HG03108 (cell line): ENCODE results near the gene GOLGA8K.
"Not testable (repeated sequence)": the region's sequence is repeated elsewhere in the genome, so short reads cannot be mapped to it uniquely, and the experiment has no call there.

Experiments
- ATAC-seq: cut with Tn5 transposase; IDR thresholded peaks from one replicate; pipeline ENCODE4 v1.9.1; 2021; ENCODE audit warnings: moderate library complexity; ENCODE audit not compliant: unreplicated experiment

GOLGA8K gene

DNA sequence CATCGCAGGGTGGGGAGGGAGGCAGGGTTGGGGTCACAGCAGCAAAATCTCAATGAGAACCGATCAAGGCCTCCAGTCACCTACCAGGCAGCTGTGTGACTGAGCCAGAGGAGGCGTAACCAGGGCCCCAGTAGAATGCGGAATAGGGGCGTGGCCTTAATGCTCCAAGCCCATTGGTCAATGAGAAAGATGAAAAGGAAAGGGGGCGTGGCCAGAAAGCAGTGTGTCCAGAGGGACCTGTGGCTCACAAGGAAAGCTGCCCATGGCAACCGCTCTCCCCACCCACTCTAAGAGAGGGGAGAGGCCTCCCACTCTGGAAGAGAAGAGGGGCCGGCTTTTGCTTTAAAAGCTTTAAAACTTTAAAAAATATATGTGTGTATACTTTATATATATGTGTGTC is at the start of gene GOLGA8K:
Gene GOLGA8K, minus strand, starts transcription at position 101 of the 400 bp plus-strand sequence. Its CDS starts 98 bp downstream, at position 3.
- not testable (repeated sequence) for ATAC-seq

DNA sequence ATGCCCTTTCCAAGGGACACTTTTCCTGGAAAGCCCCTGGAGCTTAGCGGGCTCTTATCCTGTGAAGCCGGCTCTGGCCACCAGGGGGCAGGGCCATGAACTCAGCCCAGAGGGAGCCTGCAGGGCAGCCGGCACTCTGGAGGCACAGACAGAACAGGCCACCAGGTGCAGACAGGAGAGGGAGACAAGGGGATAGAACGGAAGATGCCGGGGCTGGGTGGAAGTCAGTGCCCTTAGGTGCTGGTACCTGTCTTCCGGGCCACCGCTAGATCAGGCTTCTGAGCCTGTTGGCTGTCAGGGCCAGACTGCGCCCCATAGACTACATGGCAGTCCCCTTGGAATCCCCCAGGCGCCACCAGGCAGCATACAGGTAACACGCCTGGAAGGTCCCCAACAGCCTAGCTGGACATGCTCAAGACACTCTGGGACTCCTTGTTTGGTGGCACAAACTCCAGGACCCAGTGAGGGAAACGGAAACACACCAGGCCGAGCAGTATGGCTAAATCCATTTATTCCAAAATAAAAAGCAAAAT is 37.4 kb upstream of the GOLGA8K start:
- not testable (repeated sequence) for ATAC-seq

DNA sequence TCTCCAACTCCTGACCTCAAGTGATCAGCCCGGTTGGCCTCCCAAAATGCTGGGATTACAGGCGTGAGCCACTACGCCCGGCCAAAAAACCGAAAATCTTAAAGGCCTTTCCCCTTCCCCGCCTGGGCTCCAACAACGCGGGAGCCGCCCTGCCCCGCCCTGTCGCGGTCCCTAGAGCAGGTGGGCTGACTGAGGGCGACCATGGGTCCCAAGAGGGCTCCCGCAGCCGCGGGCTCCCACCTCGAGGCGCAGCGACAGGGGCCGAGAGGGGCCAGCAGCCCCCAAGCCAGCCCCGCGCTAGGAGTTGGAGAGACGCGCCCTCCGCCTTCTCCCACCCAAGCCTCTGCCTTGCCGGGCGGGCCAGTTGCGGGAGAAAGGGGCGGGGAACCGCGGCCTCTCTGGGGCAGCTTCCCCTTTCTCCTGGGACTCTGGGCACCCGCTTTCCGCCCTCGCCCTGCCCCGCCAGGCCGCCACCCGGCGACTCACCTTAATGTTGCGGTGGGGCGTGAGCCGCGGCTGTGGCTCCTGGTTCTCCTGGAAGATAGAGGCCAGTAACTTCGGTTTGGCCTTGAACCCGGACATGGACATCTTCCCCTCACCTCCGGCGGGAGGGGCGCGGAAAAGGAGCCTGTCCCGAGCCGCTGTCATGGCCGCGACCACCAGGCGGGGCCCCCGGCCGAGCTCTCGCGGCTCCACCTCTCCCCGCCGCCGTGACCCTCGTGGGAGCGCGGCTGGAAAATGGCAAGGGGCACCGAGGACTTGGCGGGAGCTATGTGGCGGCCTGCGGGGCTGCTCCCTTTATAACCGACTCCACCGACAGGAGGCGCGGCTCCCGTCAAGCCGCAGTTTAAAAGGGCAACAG is 31.2 kb upstream of the GOLGA8K start:
- ATAC-seq, result not testable (repeated sequence)

GRCh38 chr15:32427635-32428034 is 24.5 kb upstream of the GOLGA8K start:
- ATAC-seq, result not testable (repeated sequence)

DNA sequence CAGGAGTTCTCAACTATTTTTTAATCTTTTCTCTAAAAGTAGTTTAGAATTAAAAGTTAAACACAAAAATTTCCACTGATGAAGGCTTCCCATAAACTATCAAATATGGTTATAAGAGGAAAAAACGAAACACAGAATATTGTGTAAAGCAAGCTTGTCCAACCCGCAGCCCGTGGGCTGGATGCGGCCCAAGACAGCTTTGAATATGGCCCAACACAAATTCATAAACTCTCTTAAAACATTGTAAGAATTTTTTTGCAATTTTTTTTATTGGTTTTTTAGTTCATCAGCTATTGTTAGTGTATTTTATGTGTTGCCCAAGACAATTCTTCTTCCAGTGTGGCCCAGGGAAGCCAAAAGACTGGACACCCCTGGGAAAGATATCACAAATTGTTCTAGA is 23.4 kb upstream of the GOLGA8K start:
- ATAC-seq, result not testable (repeated sequence)

- not testable (repeated sequence) for ATAC-seq
Measured at GRCh38 chr15:32407903-32408302, 4.8 kb upstream of the GOLGA8K start.

DNA sequence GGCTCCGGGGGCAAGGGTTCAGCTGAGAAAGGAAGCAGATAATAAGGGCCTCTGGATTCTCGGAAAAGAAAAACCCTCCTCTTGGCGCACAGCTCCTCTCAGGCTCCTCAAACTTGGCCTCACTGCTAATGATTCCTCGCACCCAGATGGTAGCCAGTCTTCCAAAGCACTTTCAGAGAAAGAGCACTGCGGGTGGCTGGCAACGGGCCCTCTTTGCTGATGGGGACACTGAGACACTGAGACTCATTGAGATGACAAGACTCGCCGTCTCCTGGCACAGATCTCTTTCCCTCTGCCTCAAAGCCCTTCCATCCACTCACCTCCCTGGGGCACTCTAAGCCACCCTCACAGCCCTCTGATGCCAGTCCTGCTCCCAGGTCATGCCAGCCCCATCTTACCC is 6.6 kb downstream of the GOLGA8K start:
- ATAC-seq, result not testable (repeated sequence)

DNA sequence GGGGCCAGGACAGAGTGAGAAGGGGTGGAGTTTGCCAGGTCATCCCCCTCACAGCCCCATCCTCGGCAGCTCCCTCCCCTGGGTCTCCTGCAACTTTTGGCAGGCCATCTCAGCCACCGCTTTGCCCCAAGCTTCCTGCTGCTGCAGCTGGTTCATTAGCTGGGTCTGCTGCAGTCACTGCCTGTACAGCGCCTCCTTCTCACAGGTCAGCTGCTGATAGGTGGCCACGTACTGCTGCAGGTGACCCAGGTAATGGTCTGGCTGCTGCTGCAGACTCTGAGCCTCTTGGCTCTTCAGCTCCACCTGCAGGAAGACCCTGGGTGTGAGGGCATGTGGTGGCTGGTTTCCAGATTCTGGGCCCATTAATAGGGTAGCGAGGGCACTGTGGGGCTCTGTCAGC is 8.3 kb downstream of the GOLGA8K start:
- ATAC-seq, result not testable (repeated sequence)

GRCh38 chr15:32388050-32388648 is 14.9 kb downstream of the GOLGA8K start:
- ATAC-seq, result not testable (repeated sequence)

GRCh38 chr15:32385823-32386495 is 17.1 kb downstream of the GOLGA8K start:
- ATAC-seq, result not testable (repeated sequence)

DNA sequence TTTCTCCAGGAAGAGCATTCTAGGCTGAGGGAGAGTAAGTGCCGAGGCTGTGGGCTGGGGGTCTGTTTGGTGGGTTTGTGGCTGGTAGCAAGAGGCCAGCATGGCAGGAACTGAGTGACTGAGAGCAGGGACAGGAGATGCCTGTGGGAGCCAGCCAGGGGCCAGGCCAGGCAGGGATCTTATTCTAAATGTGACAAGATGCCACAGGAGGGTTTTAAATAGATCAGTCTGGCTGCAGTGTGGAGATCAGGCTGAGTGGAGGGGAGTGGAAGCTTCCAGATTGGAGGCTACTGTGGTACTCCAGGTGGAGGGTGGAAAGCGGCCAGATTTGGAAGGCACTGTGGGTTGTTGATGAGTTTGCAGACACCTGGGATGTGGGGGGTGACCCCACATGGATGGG is 28.9 kb downstream of the GOLGA8K start:
- not testable (repeated sequence) for ATAC-seq

DNA sequence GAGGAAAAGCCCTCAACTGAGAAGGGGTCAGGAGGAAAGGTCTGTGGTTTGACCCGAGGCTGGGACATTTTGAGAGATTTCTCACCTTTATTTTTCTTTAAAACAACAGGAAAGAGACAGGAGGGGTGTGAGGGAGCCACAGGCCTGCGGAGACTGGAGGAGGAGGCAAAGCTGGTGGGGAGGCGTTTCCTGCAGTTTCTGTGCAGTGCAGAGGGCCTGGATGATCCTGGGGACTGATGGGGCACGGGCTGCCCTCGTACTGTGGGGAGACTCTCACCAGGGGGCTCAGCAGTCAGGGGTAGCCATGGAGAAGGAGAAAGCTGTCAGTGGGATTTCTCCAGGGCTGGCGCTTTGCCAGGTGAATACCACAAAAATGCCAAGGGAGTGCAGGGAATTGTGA is 29.4 kb downstream of the GOLGA8K start:
- not testable (repeated sequence) for ATAC-seq

GRCh38 chr15:32372075-32372474 is 31.0 kb downstream of the GOLGA8K start:
- not testable (repeated sequence) for ATAC-seq

GRCh38 chr15:32370526-32370925 is 32.6 kb downstream of the GOLGA8K start:
- ATAC-seq, result not testable (repeated sequence)

- not testable (repeated sequence) for ATAC-seq
Measured at GRCh38 chr15:32370064-32370463, 33.0 kb downstream of the GOLGA8K start.

DNA sequence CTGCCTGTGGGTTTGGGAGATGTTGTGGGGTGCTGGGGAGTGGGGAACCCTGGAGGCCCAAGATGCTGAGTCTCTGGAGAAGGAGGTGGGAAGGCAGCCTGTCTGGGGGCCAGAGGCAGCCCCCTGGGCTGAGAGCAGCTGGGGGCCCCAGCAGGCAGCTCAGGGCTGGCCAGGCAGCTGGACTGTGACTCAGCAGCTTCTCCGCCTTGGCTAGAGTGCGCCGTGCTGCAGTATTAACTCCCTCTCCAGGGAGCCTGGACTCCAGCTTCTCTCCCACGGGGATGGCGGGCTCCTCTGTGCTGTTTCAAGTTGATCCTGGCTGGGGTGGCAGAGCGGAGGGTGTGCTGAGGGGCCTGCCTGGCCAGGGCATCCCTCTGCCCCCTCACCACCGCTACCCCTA is 36.6 kb downstream of the GOLGA8K start:
- ATAC-seq, result not testable (repeated sequence)

DNA sequence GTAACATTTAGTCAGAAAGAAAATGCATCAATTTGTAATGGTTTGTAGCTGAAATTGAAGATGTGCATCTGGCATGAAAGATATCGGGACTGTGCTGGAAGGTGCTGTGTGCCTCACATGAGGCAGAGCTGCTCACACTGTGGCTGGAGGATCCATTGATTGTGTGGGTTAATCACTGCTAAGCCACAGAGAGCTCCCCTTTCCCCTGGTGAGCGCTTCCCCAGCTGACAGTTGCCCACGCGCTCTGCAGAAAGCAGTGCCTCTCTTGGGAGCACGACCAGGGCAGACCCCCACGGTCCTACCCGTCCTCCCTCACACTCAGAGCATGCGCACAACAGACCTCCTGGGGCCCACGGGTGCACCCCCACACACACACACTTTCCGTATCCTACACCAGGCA is 37.1 kb downstream of the GOLGA8K start:
- ATAC-seq, result not testable (repeated sequence)

DNA sequence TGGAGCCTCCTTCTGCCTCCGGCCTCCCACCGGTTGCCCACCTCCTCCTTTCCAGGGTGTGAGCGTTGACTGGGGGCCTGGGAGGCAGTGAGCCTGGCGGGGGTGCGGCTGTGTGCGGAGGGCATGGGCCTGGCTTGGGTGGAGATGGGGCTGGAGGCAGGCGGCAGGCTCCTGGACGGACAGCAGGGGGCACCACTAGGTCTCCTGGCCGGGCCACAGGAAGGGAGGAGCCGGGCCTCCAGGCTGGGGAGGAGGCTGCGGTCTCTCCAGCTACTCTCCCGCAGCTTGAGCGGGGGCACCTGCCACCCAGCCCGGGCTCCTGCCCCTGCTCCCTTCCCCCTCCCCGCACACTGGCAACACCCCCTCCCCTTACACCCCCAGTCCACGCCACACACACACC is 38.1 kb downstream of the GOLGA8K start:
- ATAC-seq, result not testable (repeated sequence)

DNA sequence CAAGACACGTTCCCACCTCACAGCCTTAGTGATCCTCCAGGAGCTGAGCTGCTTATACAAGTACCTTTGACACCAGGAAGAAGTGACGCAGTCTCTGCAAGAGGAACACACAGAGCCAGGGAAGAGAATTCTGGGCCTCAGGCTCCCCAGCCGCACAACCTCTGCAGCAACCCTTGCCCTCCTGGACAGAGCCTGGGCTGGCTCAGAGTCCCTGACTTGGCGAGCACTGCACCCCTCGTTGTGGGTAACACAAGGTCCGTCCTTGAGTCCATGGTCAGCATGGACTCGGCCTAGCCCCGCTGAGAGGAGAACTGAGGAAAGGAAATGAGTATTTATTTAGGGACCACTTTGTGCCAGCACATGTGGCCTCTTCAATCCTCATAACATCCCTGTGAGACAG is 39.6 kb downstream of the GOLGA8K start:
- not testable (repeated sequence) for ATAC-seq

DNA sequence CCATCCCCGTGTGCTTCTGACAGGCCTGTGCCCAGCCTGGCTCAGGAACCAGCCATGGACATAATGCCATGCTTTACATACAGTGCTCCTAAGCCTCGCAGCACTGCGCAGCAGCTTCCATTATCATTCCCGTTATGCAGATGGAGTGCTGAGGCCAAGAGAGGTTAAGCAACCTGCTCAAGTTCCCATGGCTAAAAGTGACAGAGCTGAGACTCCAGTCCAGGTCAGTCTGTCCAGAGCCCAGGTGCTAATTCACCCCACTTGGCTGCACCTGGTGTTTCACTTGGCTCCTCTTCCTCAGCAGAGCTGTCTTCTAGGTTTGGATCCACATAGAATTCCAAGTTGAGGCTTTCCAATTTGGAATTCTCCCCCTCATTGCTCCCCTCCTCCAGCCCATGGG is 41.4 kb downstream of the GOLGA8K start:
- ATAC-seq, result not testable (repeated sequence)

- ATAC-seq, result not testable (repeated sequence)
Measured at GRCh38 chr15:32358462-32358861, 44.6 kb downstream of the GOLGA8K start.
